Activated naive CD4-positive, alpha-beta T cell treated with Interleukin-2 at 50 U/mL for 16 hours (primary cell): ENCODE data around the gene CIAO3.
"Not testable (repeated sequence)": the region's sequence is repeated elsewhere in the genome, so short reads cannot be mapped to it uniquely, and the experiment has no call there.

ENCODE experiments used
- DNase-seq: peaks from one replicate; pipeline ENCODE4 v3.0.0-alpha.2; 2020

The CIAO3 gene

DNA sequence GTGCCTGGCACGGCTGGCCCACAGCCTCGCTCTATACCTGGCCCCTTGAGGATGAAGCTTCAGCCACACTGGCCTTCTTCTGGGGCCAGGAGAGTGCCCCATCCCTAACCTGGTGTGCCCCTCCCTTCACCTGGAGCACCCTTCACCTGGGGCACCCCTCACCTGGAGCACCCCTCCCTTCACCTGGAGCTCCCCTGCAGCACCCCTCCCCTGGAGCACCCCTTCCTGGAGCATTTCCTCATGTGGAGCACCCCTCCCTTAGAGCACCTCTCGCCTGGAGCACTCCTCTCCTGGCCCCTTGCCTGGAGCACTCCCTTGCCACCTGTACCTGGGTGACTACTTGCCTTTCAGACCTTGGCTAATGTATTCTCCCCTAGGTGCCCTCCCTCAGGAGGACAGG is 32.8 kb downstream of the CIAO3 start:
- no peak for DNase-seq

DNA sequence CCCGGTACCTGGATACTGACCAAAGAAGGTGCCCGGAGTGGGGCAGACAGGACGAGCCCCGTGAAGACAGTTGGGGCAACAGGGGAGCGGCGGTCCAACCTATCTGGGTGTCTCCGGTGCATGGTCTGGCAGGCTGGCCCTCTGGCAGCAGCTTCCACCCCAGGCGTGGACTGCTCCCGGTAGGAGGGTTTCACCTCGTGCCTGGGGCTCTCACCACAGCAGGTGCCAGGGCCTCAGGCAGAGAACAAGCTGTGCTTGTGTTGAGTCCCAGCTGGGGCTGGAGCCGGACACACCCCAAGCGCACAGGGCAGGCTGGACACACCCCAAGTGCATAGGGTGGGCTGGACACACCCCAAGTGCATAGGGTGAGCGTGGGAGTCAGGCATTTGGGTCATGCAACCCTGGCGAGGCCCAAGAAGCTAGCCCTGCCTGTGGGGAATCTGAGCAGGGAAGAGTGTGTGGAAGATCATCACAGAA is 33.7 kb downstream of the CIAO3 start:
- no peak for DNase-seq

DNA sequence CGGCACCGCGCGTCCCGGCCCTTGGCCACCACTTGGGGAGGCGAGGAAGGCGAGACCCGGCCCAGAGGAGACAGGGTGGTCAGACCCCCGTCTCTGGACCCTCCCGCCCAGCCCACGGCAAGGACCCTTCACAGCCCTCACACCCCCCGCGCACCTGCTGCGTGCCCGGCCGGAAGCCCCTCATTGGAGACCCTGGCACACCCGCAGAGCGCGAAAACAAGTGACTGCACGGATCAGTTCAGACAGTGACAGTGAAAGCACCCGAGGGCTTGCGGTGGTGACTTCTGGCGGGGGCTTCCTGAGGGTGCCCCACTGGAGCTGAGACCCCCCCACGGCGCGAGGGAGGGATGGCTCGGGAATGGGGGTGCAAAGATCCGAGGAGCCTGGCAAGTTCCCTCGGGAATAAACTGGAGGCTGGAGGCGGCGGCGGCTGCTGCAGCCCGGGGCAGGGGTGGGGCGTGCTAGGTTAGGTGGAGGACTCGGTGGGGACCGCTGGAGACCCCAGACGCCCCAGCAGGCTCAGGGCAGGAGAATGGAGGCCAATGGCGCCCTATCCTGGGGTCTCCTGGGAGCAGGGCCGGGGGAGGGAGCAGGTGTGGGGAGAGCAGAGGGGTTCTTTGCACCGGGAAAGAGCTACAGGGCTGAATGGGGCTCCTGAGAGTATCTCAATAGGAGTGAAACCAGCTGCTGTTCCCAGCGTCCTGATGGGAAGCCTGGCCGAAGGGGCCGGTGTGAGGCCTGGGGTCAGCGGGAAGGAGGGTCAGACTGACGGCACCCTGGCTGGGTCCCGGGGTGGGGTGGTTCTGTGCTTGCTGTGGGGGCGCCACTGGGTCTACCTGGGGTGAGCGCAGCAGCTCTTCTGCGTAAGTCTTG is 34.4 kb downstream of the CIAO3 start:
- DNase-seq, result no peak

DNA sequence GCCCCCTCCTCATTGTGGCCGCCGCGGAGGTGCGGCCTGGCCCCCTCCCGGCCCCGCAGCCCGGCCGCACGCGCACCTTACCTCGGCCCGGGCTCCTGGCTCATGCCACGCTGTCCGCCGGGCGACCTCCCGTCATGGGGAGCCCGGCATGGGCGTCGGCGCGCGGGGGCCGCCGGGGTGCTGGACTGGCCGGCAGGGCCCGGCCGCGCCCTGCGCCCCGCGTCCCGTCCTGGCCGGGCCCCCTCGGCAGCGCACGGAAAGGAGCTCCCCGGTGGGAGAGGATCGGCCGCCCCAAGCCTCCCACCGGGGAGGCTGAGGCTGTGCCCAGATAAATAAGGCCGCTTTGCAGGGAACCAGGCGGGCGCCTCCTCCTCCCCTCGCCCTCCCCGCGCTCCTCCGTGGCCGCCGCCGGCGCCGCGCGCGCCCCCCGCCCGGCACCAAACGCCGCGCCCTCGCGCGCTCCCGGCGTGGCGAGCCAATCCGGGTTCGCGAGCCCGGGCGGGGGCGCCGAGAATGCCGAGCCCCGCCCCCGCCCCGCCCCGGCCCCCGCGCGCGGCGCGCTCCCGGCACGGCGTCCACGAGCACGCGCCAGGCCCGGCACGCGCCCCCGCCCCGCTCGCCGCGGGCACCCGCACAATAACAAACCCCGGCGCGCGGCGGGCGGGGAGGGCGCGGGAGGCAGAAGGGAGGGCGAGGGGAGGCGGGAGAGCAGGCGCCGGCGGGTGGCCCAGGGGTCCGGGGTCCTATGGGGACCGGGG is 35.2 kb downstream of the CIAO3 start, which contains the start of gene FBXL16:
TSS of gene FBXL16 (minus strand) at position 371 of the 758 bp plus-strand sequence. CDS start 8,396 bp downstream, outside the sequence.
- no peak for DNase-seq

DNA sequence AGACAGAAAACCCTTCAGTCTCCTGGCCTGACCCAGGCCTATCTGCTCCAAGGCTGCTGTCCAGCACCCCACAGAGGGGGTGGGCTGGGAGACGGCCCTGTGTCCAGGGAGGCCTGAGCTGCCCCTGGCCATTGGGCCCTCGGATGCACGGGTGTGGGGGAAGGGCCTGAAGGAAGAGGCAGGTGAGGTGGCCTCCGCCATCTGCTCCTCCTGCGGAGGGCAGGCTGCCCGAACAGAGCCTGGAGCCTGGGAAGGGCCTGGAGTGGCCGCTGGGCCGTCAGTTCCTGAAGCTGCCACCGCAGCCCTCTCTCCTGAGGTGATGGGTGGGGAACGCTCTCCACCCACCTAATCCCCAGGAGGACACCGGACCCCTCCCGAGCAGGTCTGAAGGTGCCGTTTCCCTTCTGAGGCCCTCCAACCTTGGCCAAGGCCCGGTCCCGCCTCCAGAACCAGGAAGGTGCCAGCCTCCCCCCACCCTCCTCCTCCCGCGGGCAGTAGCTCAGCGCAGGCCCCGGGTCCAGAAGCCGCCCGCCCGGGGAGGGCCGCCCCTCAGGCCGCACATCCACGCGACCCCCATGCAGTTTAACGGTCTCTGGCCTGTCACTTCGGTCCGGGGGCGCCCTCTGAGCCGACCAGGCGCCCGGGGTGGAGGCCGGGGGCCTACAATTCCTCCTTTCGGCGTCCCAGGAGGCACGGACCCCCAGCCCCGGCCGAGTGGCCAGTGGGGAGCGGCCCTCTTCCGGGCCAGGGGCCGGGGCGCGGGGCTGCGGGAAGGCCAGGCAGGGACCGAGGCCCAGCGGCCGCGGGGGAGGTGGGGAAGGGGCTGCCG is 36.0 kb downstream of the CIAO3 start:
- DNase-seq, result no peak

DNA sequence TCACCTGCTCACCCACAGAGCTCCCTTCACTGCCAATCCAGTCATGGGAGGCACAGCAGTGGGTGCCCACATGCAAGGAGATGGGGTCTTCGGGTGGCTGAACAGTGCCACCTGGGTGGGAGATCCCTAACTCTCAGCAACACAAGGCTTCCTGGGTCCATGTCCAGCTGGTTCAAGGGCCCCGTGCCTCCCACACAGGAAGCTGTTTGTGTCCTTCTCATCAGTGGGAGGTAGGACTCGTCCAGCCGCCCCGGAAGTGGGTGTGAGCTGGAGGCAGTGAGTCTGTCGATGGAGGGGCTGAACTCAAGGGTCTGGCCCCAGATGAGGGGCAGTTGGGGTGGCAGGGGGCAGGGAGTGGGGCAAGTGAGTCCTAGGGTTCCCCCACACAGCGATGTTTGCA is 36.8 kb downstream of the CIAO3 start:
- no peak for DNase-seq

DNA sequence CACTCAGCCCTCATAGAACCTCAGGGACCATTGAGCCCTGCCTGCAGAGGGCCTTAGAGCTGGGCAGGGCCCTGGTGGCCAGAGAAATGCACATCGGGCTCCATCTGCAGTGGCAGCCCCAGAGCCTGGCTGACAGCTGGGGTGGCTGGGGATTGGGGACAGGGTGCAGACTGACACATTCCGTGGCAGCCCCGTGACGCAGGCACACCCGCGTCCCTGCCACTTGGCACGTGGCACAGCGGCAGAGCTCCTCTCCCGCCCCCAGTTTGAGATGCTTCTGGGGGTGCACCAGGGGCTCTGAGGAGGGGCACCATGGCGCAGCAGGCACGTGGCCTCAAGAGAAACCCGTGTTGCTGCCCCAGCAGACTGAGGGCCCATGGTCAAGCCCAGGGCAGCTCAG is 37.4 kb downstream of the CIAO3 start:
- DNase-seq, result no peak

DNA sequence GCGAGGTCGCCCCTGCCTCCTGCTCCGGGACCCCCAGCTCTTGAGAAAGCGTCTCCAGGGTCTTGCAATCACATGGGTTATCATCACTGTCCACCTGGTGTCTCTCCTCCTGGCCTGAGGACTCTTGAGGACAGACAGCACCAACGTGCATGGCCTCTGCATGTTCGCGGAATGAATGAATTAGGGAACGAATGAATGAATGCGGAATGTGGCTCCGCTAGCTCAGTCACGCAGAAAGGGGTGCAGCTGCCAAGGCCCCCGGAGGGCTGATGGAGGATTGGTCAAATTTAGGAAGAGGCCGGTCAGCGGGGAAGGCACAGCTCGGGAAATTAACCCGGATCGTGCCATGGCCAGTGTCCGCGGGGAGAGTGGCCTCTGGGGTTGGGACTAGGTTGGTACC is 38.5 kb downstream of the CIAO3 start:
- no peak for DNase-seq

DNA sequence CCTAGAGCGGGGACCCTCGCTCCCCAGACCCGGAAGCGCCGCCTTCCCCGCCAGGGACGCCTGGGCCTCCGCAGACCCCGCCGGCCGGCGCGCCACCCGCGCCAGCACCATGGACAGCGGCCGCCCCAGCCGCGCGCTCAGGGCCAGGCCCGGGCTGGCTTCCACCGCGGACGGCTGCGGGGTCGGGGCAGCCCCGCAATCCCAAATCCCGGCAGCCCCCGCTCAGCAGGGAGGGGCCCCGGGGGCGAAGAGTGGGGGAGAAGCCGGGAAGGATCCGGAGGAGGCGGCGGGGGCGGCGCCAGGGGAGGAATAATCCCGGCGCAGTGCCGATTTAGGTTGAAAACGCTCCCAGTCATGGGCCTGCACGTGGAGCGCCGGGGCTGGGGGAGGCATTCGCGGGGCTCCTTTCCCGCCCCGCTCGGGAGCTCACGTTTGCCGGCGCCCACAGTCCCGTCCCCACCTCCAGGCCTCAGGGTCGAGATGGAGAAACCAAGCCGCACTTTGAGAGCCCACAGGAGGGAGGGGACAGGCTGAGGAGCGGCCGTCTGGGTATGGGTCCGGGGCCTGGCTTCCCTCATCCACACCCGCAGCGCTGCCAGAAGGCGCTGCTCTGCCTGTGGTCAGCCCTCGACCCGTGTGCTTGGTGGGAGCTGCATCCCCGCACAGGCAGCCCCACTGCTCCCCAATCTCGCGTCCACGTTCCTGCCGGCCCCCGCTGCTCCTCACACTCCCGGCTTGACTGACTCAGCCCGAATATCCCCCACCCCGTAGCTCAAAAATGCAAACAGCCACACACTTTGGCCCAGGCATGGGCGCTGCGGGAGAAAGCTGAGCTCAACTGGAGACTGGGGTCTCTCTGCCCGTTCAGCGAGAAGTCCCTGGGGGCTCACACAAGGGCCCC is 39.9 kb downstream of the CIAO3 start:
- DNase-seq, result peak; percentile 60

DNA sequence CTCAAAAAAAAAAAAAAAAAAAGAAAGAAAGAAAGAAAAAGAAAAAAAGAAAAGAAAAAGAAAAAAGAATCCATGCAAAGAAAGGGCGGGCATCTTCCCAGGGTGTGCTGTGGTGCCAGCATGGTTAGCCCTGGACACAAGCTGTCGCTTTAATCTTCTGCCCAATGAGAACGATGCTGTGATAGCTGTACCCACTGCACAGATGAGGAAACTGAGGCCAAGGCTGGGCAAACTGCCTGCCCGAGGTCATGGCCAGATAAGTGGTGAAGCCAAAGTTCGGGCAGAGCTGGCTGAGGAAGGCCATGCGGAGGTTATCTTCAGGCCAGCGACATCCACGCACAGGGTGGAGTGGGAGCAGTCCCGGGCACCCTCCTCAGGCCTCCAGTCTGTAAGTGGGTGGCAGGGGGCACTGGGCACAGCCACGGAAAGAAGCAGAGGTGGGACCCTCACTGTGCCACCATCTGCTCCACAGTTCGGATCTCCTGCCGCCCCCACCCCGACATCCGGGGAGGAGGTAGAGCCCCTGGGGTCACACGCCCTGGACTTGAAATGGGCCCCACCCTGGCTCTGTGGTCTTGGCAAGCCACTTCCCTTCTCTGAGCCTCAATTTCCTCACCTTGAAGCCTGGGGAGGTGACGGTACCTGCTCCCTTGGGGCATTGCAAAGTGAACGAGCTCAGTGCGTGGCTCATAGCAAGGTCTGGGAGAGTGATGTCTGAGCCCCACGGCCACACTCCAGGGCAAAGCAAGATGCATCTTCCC is 41.7 kb downstream of the CIAO3 start:
- no peak for DNase-seq

DNA sequence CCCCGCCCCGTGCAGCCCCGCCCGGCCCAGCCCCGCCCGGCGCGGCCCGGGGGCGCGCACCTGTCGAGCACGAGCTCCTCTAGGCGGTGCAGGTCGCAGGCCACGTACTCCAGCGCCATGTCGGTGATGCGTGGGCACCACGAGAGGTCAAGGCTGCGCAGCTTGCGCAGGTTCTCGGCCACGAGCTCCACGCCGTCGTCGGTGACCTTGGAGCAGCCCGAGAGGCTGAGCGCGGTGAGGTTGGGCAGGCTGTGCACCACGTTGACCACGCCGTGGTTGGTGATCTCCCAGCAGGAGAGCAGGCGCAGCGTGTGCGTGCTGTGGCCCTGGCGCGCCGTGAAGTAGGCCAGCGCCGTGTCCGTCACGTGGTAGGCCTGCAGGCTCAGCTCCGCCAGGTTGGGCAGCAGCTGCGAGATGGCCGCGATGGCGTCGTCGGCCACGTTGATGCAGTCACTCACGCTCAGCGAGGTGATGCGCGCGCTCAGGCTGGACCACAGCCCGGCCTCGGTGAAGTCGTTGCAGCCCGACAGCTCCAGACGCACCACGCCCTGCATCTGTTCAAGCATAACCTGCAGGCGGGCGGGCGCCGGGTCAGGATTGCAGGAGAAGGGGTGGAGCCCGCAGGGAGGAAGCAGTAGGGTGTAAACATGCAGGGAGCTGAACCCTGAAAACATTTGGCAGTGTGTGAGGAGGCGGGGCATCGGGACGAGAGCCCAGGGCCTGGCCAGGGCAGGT is 45.3 kb downstream of the CIAO3 start:
- DNase-seq, result peak; percentile 72

DNA sequence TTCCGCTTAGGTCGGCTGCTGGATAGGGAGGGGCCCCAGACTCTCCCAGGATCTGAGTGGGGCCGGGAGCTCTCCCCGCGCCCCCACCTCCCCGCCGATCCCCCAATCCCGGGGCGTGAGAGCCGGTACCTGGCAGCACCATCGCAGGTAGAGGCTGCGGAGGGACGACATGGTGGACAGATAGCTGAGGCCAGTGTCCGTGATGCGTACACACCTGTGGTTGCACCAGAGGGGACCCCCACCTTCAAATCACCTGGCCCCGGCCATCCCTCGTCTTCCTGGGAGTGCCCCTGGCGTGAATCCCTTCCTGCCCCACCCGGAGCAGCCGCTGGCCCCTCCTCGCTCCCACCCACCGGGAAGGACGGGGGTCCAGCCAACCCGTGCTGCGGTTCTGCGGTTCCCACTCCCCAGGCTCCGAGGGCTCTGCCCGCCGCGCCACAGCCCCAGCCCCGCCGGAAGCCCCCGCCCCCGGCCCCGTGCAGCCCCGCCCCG is 45.9 kb downstream of the CIAO3 start:
- DNase-seq, result no peak

DNA sequence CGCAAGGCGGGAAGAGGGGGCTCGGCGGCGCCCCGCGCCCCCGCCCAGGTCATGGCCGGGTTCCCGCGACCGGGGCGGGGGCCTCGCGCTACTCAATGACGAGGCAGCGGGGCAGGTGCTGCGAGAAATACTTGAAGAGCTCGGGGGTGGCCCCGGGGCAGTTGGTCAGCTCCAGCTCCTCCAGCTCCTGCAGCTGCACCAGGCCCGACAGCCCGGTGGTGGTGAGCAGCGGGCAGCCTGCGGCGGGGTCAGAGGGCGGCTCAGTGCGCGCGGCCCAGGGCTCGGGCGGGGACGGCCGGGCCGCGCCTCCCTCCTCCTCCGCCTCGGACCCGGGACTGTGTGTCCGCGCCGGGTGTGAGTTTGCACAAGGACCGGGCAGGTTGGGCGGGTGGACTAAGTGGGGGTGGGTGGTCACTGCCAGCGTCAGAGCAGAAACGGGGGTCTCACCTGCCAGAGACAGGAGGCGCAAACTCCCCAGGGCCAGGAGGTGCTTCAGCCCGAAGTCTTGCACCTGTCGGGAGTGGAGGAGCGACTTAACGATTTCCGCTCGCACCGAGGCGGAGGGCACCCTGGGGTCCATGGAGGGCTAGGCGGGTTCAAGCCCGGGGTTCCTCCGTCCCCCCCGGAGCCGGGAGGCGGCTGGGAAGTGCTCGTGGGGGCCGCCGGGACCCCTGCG is 46.5 kb downstream of the CIAO3 start:
- no peak for DNase-seq

DNA sequence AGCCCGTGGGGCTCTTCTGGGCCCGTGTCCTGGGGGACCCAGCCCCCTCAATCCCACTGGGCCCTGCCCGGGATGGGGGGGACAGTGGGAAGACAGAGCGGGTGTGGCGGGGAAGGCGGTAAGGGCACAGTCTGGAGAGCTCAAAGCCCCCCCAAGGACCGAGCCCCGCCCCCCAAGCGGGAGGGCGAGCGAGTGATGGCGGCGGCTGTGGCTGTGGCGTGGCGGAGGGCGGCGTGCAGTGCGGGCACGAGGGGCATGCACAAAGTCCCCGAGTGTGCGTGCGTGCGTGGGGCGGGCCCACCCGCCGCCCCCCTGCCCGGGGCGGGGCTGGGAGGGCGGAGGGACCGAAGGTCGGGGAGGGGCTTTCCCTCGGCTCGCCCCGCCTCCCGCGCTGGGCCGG is 47.0 kb downstream of the CIAO3 start:
- DNase-seq, result no peak

DNA sequence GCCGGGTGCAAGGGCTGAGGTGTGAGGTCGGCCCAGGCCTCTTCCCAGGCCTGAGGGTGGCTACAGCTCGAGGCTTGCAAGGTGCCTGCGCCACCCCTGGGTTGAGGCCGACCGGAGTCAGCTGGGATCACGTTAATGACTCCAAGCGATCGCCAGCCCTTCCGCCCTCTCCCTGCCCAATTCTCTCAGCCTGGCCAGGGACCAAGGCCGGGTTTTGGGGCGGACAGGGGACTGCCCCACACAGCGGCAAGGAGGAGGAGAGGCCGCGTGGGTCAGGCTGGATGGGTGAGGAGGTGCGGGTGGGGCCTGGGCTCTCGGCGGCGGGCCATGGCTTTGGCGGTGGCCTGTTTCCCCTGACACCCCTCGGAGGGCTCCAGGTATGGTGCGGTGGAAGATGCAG is 47.4 kb downstream of the CIAO3 start:
- DNase-seq, result no peak

DNA sequence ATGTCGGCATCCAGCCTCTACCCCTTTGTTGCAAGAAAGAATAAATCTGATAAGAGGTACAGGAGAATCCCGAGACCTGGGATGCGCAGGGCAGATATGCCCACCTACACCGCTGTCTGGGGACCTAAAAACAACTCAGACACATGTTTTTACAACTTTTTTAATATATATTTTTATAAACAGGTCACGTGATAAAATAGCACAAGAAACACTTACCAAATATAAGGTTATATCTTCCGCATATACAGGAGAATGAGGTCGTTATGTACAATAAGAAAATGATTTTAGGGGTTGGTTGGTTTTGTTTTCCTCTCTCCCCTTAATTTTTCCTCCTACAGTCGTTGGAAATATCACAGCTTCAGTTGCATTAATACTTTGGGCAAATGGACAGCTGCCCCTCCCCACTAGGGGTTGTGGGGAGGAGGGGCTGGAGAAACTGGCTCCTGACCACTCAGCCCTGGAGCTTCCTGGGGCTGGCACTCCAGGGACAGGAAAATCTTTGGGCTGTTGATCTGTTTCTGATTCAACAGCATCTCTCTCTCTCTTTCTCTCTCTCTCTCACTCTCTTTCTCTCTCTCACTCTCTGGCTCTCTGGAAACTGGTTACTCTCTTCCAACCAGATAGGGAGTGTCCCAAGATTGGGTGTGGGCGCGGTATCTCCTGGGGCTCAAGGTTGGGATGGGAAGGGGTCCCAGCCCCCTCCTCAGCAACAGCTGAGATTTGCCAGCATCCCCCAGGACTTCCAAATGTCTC is 48.3 kb downstream of the CIAO3 start:
- no peak for DNase-seq

DNA sequence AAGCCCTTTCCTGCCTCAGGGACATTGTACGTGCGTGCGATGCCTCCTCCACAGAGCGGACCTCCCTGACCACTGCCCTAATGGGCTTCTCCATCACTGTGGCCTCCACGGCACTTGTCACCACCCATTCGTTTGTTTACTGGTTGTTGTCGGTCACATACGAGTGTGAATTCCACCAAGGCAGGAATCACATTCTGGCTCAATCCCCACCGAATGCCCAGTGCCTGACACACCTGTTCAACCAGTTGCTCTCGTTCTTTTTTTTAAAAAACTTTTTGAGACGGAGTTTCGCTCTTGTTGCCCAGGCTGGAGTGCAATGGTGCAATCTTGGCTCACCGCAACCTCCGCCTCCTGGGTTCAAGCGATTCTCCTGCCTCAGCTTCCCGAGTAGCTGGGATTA is 49.6 kb downstream of the CIAO3 start:
- DNase-seq, result not testable (repeated sequence)

DNA sequence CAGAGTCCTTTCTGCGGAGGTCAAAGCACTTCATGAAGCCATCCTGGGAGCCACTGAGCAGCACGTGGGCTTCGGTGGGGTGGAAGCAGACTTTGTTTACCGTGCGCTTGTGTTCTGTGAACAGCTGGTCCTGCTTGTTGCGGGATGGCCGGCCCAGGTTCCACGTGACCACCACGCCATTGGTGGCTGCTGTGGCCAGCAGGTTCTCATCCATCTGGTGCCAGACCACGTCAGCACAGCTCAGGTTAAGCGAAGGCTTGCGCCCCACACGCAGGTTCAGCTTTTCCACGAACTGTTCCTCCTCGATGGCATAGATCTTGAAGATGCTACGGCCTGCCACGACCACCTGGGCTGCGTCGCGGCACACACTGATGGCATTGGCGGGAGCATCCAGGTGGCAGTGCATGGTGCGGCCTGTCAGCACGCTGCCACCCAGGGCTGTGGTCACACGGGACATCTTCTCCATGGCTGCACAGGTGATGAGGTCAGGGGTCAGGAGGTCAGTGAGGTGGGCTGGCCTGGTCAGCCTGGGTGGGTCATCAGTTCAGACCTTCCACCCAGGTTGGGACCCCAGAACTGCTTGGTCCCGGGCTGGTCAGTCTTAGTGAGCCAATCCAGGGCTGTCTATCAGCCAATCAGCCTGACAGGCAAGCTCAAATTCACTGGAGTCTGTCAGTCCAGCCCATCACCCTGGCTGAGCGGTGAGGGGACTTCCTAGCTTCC is 51.5 kb downstream of the CIAO3 start:
- DNase-seq, result no peak
